CD4-positive, alpha-beta T cell treated with Interleukin-6 at 100 ng/mL for 8 hours (primary cell): ENCODE results near the gene FOLR1.
"Not testable (repeated sequence)": the region's sequence is repeated elsewhere in the genome, so short reads cannot be mapped to it uniquely, and the experiment has no call there.

Source experiments
- DNase-seq: peaks from one replicate; pipeline ENCODE4 v3.0.0-alpha.2; 2020; ENCODE audit warnings: mixed read lengths, low spot score

Gene FOLR1

GRCh38 chr11:72191961-72192381, at the start of gene FOLR1:
Gene FOLR1 (plus strand): TSS chr11:72192140. CDS start chr11:72192174, 34 bp downstream.
- no peak for DNase-seq

GRCh38 chr11:72142543-72142942, 49.4 kb upstream of the FOLR1 start:
- not testable (repeated sequence) for DNase-seq

- no peak for DNase-seq
These were observed 47.0 kb upstream of the FOLR1 start for GRCh38 chr11:72144807-72145565.

- DNase-seq, result no peak
These were observed 45.3 kb upstream of the FOLR1 start for GRCh38 chr11:72146625-72147024.

- DNase-seq, result no peak
These were observed 41.1 kb upstream of the FOLR1 start for GRCh38 chr11:72150882-72151281.

- not testable (repeated sequence) for DNase-seq
These were observed 38.1 kb upstream of the FOLR1 start for GRCh38 chr11:72153874-72154273.

- DNase-seq, result no peak
These were observed 37.1 kb upstream of the FOLR1 start for GRCh38 chr11:72154816-72155215.

GRCh38 chr11:72155751-72156150, 36.2 kb upstream of the FOLR1 start:
- DNase-seq, result no peak

GRCh38 chr11:72157131-72157530, 34.8 kb upstream of the FOLR1 start:
- DNase-seq, result no peak

GRCh38 chr11:72160319-72160718, 31.6 kb upstream of the FOLR1 start:
- DNase-seq, result no peak

GRCh38 chr11:72162891-72163492, 28.9 kb upstream of the FOLR1 start:
- no peak for DNase-seq

- not testable (repeated sequence) for DNase-seq
These were observed 27.8 kb upstream of the FOLR1 start for GRCh38 chr11:72164187-72164586.

- not testable (repeated sequence) for DNase-seq
These were observed 22.8 kb upstream of the FOLR1 start for GRCh38 chr11:72169046-72169555.

- not testable (repeated sequence) for DNase-seq
These were observed 22.2 kb upstream of the FOLR1 start for GRCh38 chr11:72169754-72170153.

- not testable (repeated sequence) for DNase-seq
These were observed 19.9 kb upstream of the FOLR1 start for GRCh38 chr11:72172043-72172442.

GRCh38 chr11:72173291-72173690, 18.6 kb upstream of the FOLR1 start:
- no peak for DNase-seq

- DNase-seq, result no peak
These were observed 17.5 kb upstream of the FOLR1 start for GRCh38 chr11:72174302-72175070.

- no peak for DNase-seq
These were observed 14.3 kb upstream of the FOLR1 start for GRCh38 chr11:72177656-72178055.

GRCh38 chr11:72179049-72179803, 12.7 kb upstream of the FOLR1 start:
- DNase-seq, result no peak

GRCh38 chr11:72179804-72180396, 12.0 kb upstream of the FOLR1 start:
- DNase-seq, result no peak

GRCh38 chr11:72180892-72181552, 10.9 kb upstream of the FOLR1 start:
- not testable (repeated sequence) for DNase-seq
